H9 (cell line): ENCODE data around the gene PCA3. TPM values are rescaled to one million over a fixed set of nuclear protein-coding genes. Genes with fewer than 3 reads are reported as not detected.

Experiments
- DNase-seq: peaks from one replicate; pipeline ENCODE4 v3.0.0-alpha.2; 2017
- H2AFZ ChIP-seq: one replicate; pipeline ENCODE4 v1.6.1; 2013; ENCODE audit warnings: mild to moderate bottlenecking, low read length, control low read depth, moderate library complexity
- H2AK5ac ChIP-seq: 2 replicates; pipeline ENCODE4 v1.6.1; 2013; ENCODE audit warnings: low read length, control low read depth, mixed read lengths; ENCODE audit not compliant: insufficient read length
- H2BK120ac ChIP-seq: one replicate; pipeline ENCODE4 v1.6.1; 2013; ENCODE audit warnings: low read depth, mild to moderate bottlenecking, low read length, control low read depth, inconsistent platforms; ENCODE audit not compliant: poor library complexity, severe bottlenecking
- H2BK12ac ChIP-seq: 2 replicates; pipeline ENCODE4 v1.6.1; 2013; ENCODE audit warnings: low read length, control low read depth, mixed read lengths, low read depth; ENCODE audit not compliant: insufficient read length
- H2BK15ac ChIP-seq: 2 replicates; pipeline ENCODE4 v1.6.1; 2013; ENCODE audit warnings: low read depth, low read length, control low read depth
- H2BK20ac ChIP-seq: one replicate; pipeline ENCODE4 v1.6.1; 2013; ENCODE audit warnings: low read depth, mild to moderate bottlenecking, low read length, control low read depth, inconsistent platforms; ENCODE audit not compliant: poor library complexity, severe bottlenecking
- H2BK5ac ChIP-seq: 2 replicates; pipeline ENCODE4 v1.6.1; 2013; ENCODE audit warnings: low read length, control low read depth, mixed read lengths; ENCODE audit not compliant: insufficient read length
- H3K14ac ChIP-seq: 2 replicates; pipeline ENCODE4 v1.6.1; 2013; ENCODE audit warnings: low read length, control low read depth; ENCODE audit not compliant: insufficient read depth
- H3K18ac ChIP-seq: 2 replicates; pipeline ENCODE4 v1.6.1; 2013; ENCODE audit warnings: low read depth, mild to moderate bottlenecking, mixed read lengths, low read length, control low read depth; ENCODE audit not compliant: insufficient read length
- H3K23ac ChIP-seq: 2 replicates; pipeline ENCODE4 v1.6.1; 2013; ENCODE audit warnings: low read length, control low read depth, mixed read lengths, low read depth; ENCODE audit not compliant: insufficient read length
- H3K23me2 ChIP-seq: 2 replicates; pipeline ENCODE4 v1.6.1; 2013; ENCODE audit warnings: low read depth, mild to moderate bottlenecking, mixed read lengths, low read length, control low read depth; ENCODE audit not compliant: insufficient read length, poor library complexity, severe bottlenecking
- H3K27ac ChIP-seq: 2 replicates; pipeline ENCODE4 v1.5.1; 2013; ENCODE audit warnings: low read length, control low read depth, mixed read lengths, low read depth; ENCODE audit not compliant: insufficient read length
- H3K27me3 ChIP-seq: 2 replicates; pipeline ENCODE4 v1.6.1; 2013; ENCODE audit warnings: low read length, control low read depth, inconsistent platforms; ENCODE audit not compliant: insufficient read depth
- H3K4ac ChIP-seq: 2 replicates; pipeline ENCODE4 v1.6.1; 2013; ENCODE audit warnings: low read depth, mild to moderate bottlenecking, control low read depth, inconsistent platforms, low read length, moderate library complexity
- H3K4me1 ChIP-seq: 2 replicates; pipeline ENCODE4 v1.6.1; 2013; ENCODE audit warnings: low read length, control low read depth, inconsistent platforms; ENCODE audit not compliant: insufficient read depth
- H3K4me2 ChIP-seq: 2 replicates; pipeline ENCODE4 v1.6.1; 2013; ENCODE audit warnings: low read length, control low read depth, mixed read lengths; ENCODE audit not compliant: insufficient read length, insufficient read depth
- H3K56ac ChIP-seq: 2 replicates; pipeline ENCODE4 v1.6.1; 2013; ENCODE audit warnings: low read depth, mild to moderate bottlenecking, mixed read lengths, low read length, control low read depth; ENCODE audit not compliant: insufficient read length
- H3K79me1 ChIP-seq: 2 replicates; pipeline ENCODE4 v1.6.1; 2013; ENCODE audit warnings: low read depth, mild to moderate bottlenecking, moderate library complexity, low read length, control low read depth, inconsistent platforms; ENCODE audit not compliant: insufficient read depth, poor library complexity, severe bottlenecking
- H3K79me2 ChIP-seq: 2 replicates; pipeline ENCODE4 v1.6.1; 2013; ENCODE audit warnings: low read length, control low read depth, inconsistent platforms; ENCODE audit not compliant: insufficient read depth
- H3K9ac ChIP-seq: 2 replicates; pipeline ENCODE4 v1.6.1; 2013; ENCODE audit warnings: low read length, control low read depth, mixed read lengths; ENCODE audit not compliant: insufficient read length; ENCODE audit errors: extremely low read depth
- H3K9me3 ChIP-seq: one replicate; pipeline ENCODE4 v1.6.1; 2013; ENCODE audit warnings: low read depth, low read length, inconsistent platforms; ENCODE audit not compliant: control insufficient read depth
- H3T11ph ChIP-seq: one replicate; pipeline ENCODE4 v1.6.1; 2013; ENCODE audit warnings: mild to moderate bottlenecking, low read length, control low read depth, inconsistent platforms
- H4K20me1 ChIP-seq: one replicate; pipeline ENCODE4 v1.6.1; 2013; ENCODE audit not compliant: control insufficient read depth, insufficient read length, insufficient read depth
- H4K5ac ChIP-seq: 2 replicates; pipeline ENCODE4 v1.6.1; 2013; ENCODE audit warnings: low read depth, mild to moderate bottlenecking, mixed read lengths, low read length, control low read depth; ENCODE audit not compliant: insufficient read length
- H4K8ac ChIP-seq: replicated peaks from 2 replicates; pipeline ENCODE4 v1.6.1; 2013; ENCODE audit warnings: low read length, control low read depth, mixed read lengths, low read depth; ENCODE audit not compliant: insufficient read length
- H4K91ac ChIP-seq: 2 replicates; pipeline ENCODE4 v1.6.1; 2013; ENCODE audit warnings: low read depth, mild to moderate bottlenecking, moderate library complexity, mixed read lengths, low read length, control low read depth; ENCODE audit not compliant: insufficient read length
- H3K27ac Mint-ChIP-seq, 3 experiments: 2 replicates in 2 of 3; 3 replicates in 1 of 3; pipeline ENCODE4 v1.8.0; 2020 to 2021; ENCODE audit warnings: mixed read lengths in 3 of 3, mild to moderate bottlenecking in 1 of 3, moderate library complexity in 1 of 3
- H3K27me3 Mint-ChIP-seq: 2 replicates; pipeline ENCODE4 v1.8.0; 2021; ENCODE audit warnings: low read depth, mild to moderate bottlenecking, moderate library complexity, mixed read lengths
- H3K36me3 Mint-ChIP-seq, 3 experiments: 2 replicates in 2 of 3; 3 replicates in 1 of 3; pipeline ENCODE4 v1.8.0; 2020 to 2021; ENCODE audit warnings: low read depth in 3 of 3, mixed read lengths in 3 of 3; ENCODE audit not compliant: insufficient read depth in 1 of 3
- H3K4me1 Mint-ChIP-seq, 2 experiments: 2 replicates each; pipeline ENCODE4 v1.8.0; 2020; ENCODE audit warnings: mixed read lengths in 2 of 2
- H3K4me3 Mint-ChIP-seq, 2 experiments: 2 replicates in 1 of 2; 3 replicates in 1 of 2; pipeline ENCODE4 v1.8.0; 2020 to 2021; ENCODE audit warnings: mild to moderate bottlenecking in 2 of 2, mixed read lengths in 2 of 2, moderate library complexity in 1 of 2
- H3K9me3 Mint-ChIP-seq, 2 experiments: 2 replicates in 1 of 2; 3 replicates in 1 of 2; pipeline ENCODE4 v1.8.0; 2020; ENCODE audit warnings: mild to moderate bottlenecking in 2 of 2, mixed read lengths in 2 of 2, moderate library complexity in 1 of 2
- CTCF ChIP-seq: fragments of 200-600 bp; sonication (generic); conservative IDR thresholded peaks from 3 replicates; pipeline ENCODE4 v1.8.0; 2021; ENCODE audit warnings: antibody characterized with exemption, mild to moderate bottlenecking
- WGBS: extraction: QIAGEN DNeasy Blood & Tissue Kit; methylation state at CpG from one replicate; pipeline ENCODE4 v1.1.7; 2013; ENCODE audit warnings: missing lambda C conversion rate, low lambda C conversion rate, mixed read lengths; ENCODE audit not compliant: insufficient read length; ENCODE audit errors: extremely low coverage; 5-methylcytosine and 5-hydroxymethylcytosine counted together
- total RNA-seq: library from RNA; stranded (reverse); gene quantifications from 2 replicates; pipeline ENCODE4 v1.2.1, GENCODE V29; 2021

Gene PCA3
- total RNA-seq, 1 experiment from 2014 or later = not detected

GRCh38 chr9:76756941-76757673, 7.1 kb upstream of the PCA3 start:
- Histone ChIP-seq H2AK5ac (no peak overlapping the region), H3K23me2 (no peaks in the 10 kb centered on the region), H3K14ac (no peak overlapping the region), H2BK5ac (no peak overlapping the region), H2BK120ac (no peak overlapping the region), H3K18ac (no peak overlapping the region), H2BK12ac (no peak overlapping the region), H2AFZ (no peak overlapping the region), H3K4me1 (no peaks in the 10 kb centered on the region), H3K79me1 (no peaks in the 10 kb centered on the region), H3K9ac (no peak overlapping the region), H2BK15ac (no peak overlapping the region), H3K27me3 (no peaks in the 10 kb centered on the region), H3K79me2 (no peaks in the 10 kb centered on the region), H3K27ac (no peak overlapping the region), H4K91ac (no peak overlapping the region), H4K8ac (no peak overlapping the region), H3K56ac (no peak overlapping the region), H4K5ac (no peak overlapping the region), H3K4ac (no peak overlapping the region), H2BK20ac (no peak overlapping the region), H3T11ph (no peak overlapping the region), H4K20me1 (no peaks in the 10 kb centered on the region), H3K9me3 (no peaks in the 10 kb centered on the region), H3K23ac (no peak overlapping the region), H3K4me2 (no peak overlapping the region)
- Mint-ChIP-seq H3K27me3 (no peaks in the 10 kb centered on the region), H3K27ac (no peak overlapping the region), H3K4me1 (peaks cover 7 to 14% of the 10 kb centered on the region in 2 experiments), H3K9me3 (no peaks in the 10 kb centered on the region), H3K4me3 (no peak overlapping the region), H3K36me3 (no peaks in the 10 kb centered on the region)
- WGBS = no CpG with 5 or more reads among the region's 3 CpGs
- no peak for TF ChIP-seq CTCF
- DNase-seq = no peak
